ENCODE results near the gene RAB9B. TPM values are rescaled to one million over a fixed set of nuclear protein-coding genes. Genes with fewer than 3 reads are reported as not detected.

The RAB9B gene
- total RNA-seq, 1 experiment from 2014 or later: 0.22 TPM

GRCh38 chrX:103806862-103807474, 25.1 kb downstream of the RAB9B start:
- ATAC-seq (no peak), DNase-seq (ENCODE audit: low spot score) (no peak)
- ChIA-PET CTCF (no interaction called here), POLR2A (no interaction called here)
- TF ChIP-seq GTF2I (CRISPR knock-in tag; conservative IDR thresholded peaks at IDR 0.05) (no peak), JAZF1 (CRISPR knock-in tag; IDR thresholded peaks at IDR 0.05) (no peak), NFATC4 (CRISPR knock-in tag; IDR thresholded peaks at IDR 0.05) (no peak), RELA (CRISPR knock-in tag; IDR thresholded peaks at IDR 0.05; ENCODE audit: borderline replicate concordance) (no peak)
- TF ChIP-seq, protein P1, sequence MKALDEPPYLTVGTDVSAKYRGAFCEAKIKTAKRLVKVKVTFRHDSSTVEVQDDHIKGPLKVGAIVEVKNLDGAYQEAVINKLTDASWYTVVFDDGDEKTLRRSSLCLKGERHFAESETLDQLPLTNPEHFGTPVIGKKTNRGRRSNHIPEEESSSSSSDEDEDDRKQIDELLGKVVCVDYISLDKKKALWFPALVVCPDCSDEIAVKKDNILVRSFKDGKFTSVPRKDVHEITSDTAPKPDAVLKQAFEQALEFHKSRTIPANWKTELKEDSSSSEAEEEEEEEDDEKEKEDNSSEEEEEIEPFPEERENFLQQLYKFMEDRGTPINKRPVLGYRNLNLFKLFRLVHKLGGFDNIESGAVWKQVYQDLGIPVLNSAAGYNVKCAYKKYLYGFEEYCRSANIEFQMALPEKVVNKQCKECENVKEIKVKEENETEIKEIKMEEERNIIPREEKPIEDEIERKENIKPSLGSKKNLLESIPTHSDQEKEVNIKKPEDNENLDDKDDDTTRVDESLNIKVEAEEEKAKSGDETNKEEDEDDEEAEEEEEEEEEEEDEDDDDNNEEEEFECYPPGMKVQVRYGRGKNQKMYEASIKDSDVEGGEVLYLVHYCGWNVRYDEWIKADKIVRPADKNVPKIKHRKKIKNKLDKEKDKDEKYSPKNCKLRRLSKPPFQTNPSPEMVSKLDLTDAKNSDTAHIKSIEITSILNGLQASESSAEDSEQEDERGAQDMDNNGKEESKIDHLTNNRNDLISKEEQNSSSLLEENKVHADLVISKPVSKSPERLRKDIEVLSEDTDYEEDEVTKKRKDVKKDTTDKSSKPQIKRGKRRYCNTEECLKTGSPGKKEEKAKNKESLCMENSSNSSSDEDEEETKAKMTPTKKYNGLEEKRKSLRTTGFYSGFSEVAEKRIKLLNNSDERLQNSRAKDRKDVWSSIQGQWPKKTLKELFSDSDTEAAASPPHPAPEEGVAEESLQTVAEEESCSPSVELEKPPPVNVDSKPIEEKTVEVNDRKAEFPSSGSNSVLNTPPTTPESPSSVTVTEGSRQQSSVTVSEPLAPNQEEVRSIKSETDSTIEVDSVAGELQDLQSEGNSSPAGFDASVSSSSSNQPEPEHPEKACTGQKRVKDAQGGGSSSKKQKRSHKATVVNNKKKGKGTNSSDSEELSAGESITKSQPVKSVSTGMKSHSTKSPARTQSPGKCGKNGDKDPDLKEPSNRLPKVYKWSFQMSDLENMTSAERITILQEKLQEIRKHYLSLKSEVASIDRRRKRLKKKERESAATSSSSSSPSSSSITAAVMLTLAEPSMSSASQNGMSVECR (CRISPR knock-in tag; IDR thresholded peaks at IDR 0.05; ENCODE audit: borderline replicate concordance): no peak
- H3K4me3 Mint-ChIP-seq: no peak overlapping the region
- H3K4me1 Mint-ChIP-seq: 0 out of 2 replicates have a peak, but pooled peaks cover 4% of the 10 kb centered on the region
- no peak overlapping the region for H3K27ac Mint-ChIP-seq
- H3K27me3 Mint-ChIP-seq (ENCODE audit: low read depth): peaks cover 13% of the 10 kb centered on the region
- no peaks in the 10 kb centered on the region for H3K9me3 Mint-ChIP-seq
- no peaks in the 10 kb centered on the region for H3K36me3 Mint-ChIP-seq

GRCh38 chrX:103805860-103806259, 26.2 kb downstream of the RAB9B start:
- peaks cover 19% of the 10 kb centered on the region for H3K27me3 Mint-ChIP-seq (ENCODE audit: low read depth)
- H3K36me3 Mint-ChIP-seq: no peaks in the 10 kb centered on the region
- no peaks in the 10 kb centered on the region for H3K9me3 Mint-ChIP-seq
- H3K27ac Mint-ChIP-seq: no peak overlapping the region
- ChIA-PET POLR2A (no interaction called here), CTCF (no interaction called here)
- ATAC-seq (no peak), DNase-seq (ENCODE audit: low spot score) (no peak)
- TF ChIP-seq PREB (CRISPR knock-in tag; IDR thresholded peaks at IDR 0.05; ENCODE audit: borderline replicate concordance) (no peak), FOXJ3 (CRISPR knock-in tag; IDR thresholded peaks at IDR 0.05; ENCODE audit: borderline replicate concordance) (no peak), FOXK1 (CRISPR knock-in tag; IDR thresholded peaks at IDR 0.05) (no peak), GABPB1 (CRISPR knock-in tag; IDR thresholded peaks at IDR 0.05) (no peak), ZNF396 (CRISPR knock-in tag; IDR thresholded peaks at IDR 0.05; ENCODE audit: borderline replicate concordance) (no peak), MYBL2 (CRISPR knock-in tag; IDR thresholded peaks at IDR 0.05) (no peak), OVOL2 (CRISPR knock-in tag; IDR thresholded peaks at IDR 0.05; ENCODE audit: borderline replicate concordance) (no peak), NR2C2 (CRISPR knock-in tag; IDR thresholded peaks at IDR 0.05) (no peak), ZNF232 (CRISPR knock-in tag; IDR thresholded peaks at IDR 0.05) (no peak), NFYB (CRISPR knock-in tag; conservative IDR thresholded peaks at IDR 0.05; ENCODE audit: low read depth) (no peak), FOXP4 (CRISPR knock-in tag; IDR thresholded peaks at IDR 0.05) (no peak), ZNF263 (CRISPR knock-in tag; IDR thresholded peaks at IDR 0.05; ENCODE audit: low read depth) (no peak), ZNF219 (CRISPR knock-in tag; IDR thresholded peaks at IDR 0.05; ENCODE audit: borderline replicate concordance) (no peak), ZNF423 (CRISPR knock-in tag; IDR thresholded peaks at IDR 0.05) (no peak), ZBTB21 (CRISPR knock-in tag; IDR thresholded peaks at IDR 0.05; ENCODE audit: borderline replicate concordance) (no peak)
- TF ChIP-seq, protein P2, sequence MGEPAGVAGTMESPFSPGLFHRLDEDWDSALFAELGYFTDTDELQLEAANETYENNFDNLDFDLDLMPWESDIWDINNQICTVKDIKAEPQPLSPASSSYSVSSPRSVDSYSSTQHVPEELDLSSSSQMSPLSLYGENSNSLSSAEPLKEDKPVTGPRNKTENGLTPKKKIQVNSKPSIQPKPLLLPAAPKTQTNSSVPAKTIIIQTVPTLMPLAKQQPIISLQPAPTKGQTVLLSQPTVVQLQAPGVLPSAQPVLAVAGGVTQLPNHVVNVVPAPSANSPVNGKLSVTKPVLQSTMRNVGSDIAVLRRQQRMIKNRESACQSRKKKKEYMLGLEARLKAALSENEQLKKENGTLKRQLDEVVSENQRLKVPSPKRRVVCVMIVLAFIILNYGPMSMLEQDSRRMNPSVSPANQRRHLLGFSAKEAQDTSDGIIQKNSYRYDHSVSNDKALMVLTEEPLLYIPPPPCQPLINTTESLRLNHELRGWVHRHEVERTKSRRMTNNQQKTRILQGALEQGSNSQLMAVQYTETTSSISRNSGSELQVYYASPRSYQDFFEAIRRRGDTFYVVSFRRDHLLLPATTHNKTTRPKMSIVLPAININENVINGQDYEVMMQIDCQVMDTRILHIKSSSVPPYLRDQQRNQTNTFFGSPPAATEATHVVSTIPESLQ (CRISPR knock-in tag; IDR thresholded peaks at IDR 0.05): no peak
- TF ChIP-seq, protein P3, sequence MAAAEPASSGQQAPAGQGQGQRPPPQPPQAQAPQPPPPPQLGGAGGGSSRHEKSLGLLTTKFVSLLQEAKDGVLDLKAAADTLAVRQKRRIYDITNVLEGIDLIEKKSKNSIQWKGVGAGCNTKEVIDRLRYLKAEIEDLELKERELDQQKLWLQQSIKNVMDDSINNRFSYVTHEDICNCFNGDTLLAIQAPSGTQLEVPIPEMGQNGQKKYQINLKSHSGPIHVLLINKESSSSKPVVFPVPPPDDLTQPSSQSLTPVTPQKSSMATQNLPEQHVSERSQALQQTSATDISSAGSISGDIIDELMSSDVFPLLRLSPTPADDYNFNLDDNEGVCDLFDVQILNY (CRISPR knock-in tag; IDR thresholded peaks at IDR 0.05): no peak
- TF ChIP-seq, protein P4, sequence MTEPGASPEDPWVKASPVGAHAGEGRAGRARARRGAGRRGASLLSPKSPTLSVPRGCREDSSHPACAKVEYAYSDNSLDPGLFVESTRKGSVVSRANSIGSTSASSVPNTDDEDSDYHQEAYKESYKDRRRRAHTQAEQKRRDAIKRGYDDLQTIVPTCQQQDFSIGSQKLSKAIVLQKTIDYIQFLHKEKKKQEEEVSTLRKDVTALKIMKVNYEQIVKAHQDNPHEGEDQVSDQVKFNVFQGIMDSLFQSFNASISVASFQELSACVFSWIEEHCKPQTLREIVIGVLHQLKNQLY (CRISPR knock-in tag; IDR thresholded peaks at IDR 0.05): no peak
- TF ChIP-seq, protein P5, sequence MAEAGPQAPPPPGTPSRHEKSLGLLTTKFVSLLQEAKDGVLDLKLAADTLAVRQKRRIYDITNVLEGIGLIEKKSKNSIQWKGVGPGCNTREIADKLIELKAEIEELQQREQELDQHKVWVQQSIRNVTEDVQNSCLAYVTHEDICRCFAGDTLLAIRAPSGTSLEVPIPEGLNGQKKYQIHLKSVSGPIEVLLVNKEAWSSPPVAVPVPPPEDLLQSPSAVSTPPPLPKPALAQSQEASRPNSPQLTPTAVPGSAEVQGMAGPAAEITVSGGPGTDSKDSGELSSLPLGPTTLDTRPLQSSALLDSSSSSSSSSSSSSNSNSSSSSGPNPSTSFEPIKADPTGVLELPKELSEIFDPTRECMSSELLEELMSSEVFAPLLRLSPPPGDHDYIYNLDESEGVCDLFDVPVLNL (CRISPR knock-in tag; IDR thresholded peaks at IDR 0.05; ENCODE audit: borderline replicate concordance, low read depth): no peak
- H3K4me3 Mint-ChIP-seq: no peak overlapping the region
- 0 out of 2 replicates have a peak, but pooled peaks cover 4% of the 10 kb centered on the region for H3K4me1 Mint-ChIP-seq

Measured in WTC11 (cell line).